GM21723 (cell line): ENCODE data around the gene NKPD1.

Source experiments
- ATAC-seq: cut with Tn5 transposase; IDR thresholded peaks from one replicate; pipeline ENCODE4 v1.9.1; 2021; ENCODE audit warnings: mild to moderate bottlenecking, moderate library complexity; ENCODE audit not compliant: unreplicated experiment

Gene NKPD1

GRCh38 chr19:45175515-45176345 is 14.9 kb upstream of the NKPD1 start:
- no peak for ATAC-seq

- no peak for ATAC-seq
Measured at GRCh38 chr19:45173816-45174215, 13.0 kb upstream of the NKPD1 start.

- ATAC-seq, result no peak
Measured at GRCh38 chr19:45172611-45173208, 11.9 kb upstream of the NKPD1 start.

- ATAC-seq, result no peak
Measured at GRCh38 chr19:45172173-45172572, 11.4 kb upstream of the NKPD1 start.

- ATAC-seq, result no peak
Measured at GRCh38 chr19:45171211-45171623, 10.4 kb upstream of the NKPD1 start.

- ATAC-seq, result no peak
Measured at GRCh38 chr19:45170146-45171106, 9.6 kb upstream of the NKPD1 start.

- no peak for ATAC-seq
Measured at GRCh38 chr19:45169602-45170001, 8.8 kb upstream of the NKPD1 start.

GRCh38 chr19:45168767-45169351 is 8.1 kb upstream of the NKPD1 start:
- ATAC-seq, result no peak

GRCh38 chr19:45166723-45167252 is 6.0 kb upstream of the NKPD1 start:
- no peak for ATAC-seq

GRCh38 chr19:45164577-45165335 is 4.0 kb upstream of the NKPD1 start:
- peak; percentile 77 for ATAC-seq

- no peak for ATAC-seq
Measured at GRCh38 chr19:45163751-45164460, 3.1 kb upstream of the NKPD1 start.

GRCh38 chr19:45163156-45163555 is 2.4 kb upstream of the NKPD1 start:
- no peak for ATAC-seq

GRCh38 chr19:45162608-45163143 is 1.9 kb upstream of the NKPD1 start:
- ATAC-seq, result no peak

- ATAC-seq, result no peak
Measured at GRCh38 chr19:45161738-45162607, 1.2 kb upstream of the NKPD1 start.

- no peak for ATAC-seq
Measured at GRCh38 chr19:45159971-45160324, 834 bp downstream of the NKPD1 start.

GRCh38 chr19:45159210-45159970 is 1.4 kb downstream of the NKPD1 start:
- ATAC-seq, result no peak

GRCh38 chr19:45158503-45159209 is 2.1 kb downstream of the NKPD1 start:
- no peak for ATAC-seq
